OCI-LY7 (cell line): Measurements from ENCODE around the gene ULK4. TPM values are rescaled to one million over a fixed set of nuclear protein-coding genes. Genes with fewer than 3 reads are reported as not detected.
"Not testable (repeated sequence)": the region's sequence is repeated elsewhere in the genome, so short reads cannot be mapped to it uniquely, and the experiment has no call there.

ENCODE experiments used
- BruUV-seq: library from RNA; stranded (reverse); fragments of 400-500 nt; replicated peaks from 2 replicates; lab custom pipeline; 2021; lab: Mats Ljungman, UMichigan
- CTCF ChIA-PET: fragments of 300-600 bp; sonication (Branson Sonifier 250); formaldehyde crosslinking; loops from one replicate; lab custom pipeline; 2022; ENCODE audit warnings: antibody characterized with exemption; ENCODE audit not compliant: unreplicated experiment; lab: Charles Lee
- POLR2A ChIA-PET: fragments of 300-600 bp; sonication (Branson Sonifier 250); formaldehyde crosslinking; loops from one replicate; lab custom pipeline; 2022; ENCODE audit warnings: antibody characterized with exemption; lab: Charles Lee
- DNase-seq: peaks from one replicate; pipeline ENCODE4 v3.0.0-alpha.2; 2015; ENCODE audit warnings: low spot score
- H2AFZ ChIP-seq: fragments of 200-600 bp; sonication (generic), shearing (Covaris generic); 2 replicates; pipeline ENCODE4 v1.6.1; 2014; ENCODE audit warnings: mild to moderate bottlenecking, antibody characterized with exemption, low read length, moderate library complexity
- H3K27ac ChIP-seq: fragments of 200-600 bp; sonication (generic); 2 replicates; pipeline ENCODE4 v1.5.1; 2014; ENCODE audit warnings: mixed run types, low read depth, mild to moderate bottlenecking, moderate library complexity, low read length, inconsistent platforms; ENCODE audit not compliant: poor library complexity, severe bottlenecking
- H3K36me3 ChIP-seq: fragments of 200-600 bp; sonication (generic); 2 replicates; pipeline ENCODE4 v1.6.1; 2014; ENCODE audit warnings: mild to moderate bottlenecking, antibody characterized with exemption, low read length, moderate library complexity, mixed read lengths; ENCODE audit not compliant: insufficient read depth
- H3K4me1 ChIP-seq: fragments of 200-600 bp; sonication (generic); 2 replicates; pipeline ENCODE4 v1.5.1; 2014; ENCODE audit warnings: mild to moderate bottlenecking, low read length; ENCODE audit not compliant: insufficient read depth, poor library complexity, severe bottlenecking
- H3K4me2 ChIP-seq: fragments of 200-600 bp; sonication (generic); 2 replicates; pipeline ENCODE4 v1.6.1; 2014; ENCODE audit warnings: mild to moderate bottlenecking, low read length
- H3K4me3 ChIP-seq: fragments of 200-600 bp; sonication (generic); 2 replicates; pipeline ENCODE4 v1.5.1; 2014; ENCODE audit warnings: mild to moderate bottlenecking, low read depth, low read length; ENCODE audit not compliant: poor library complexity, severe bottlenecking
- H3K79me2 ChIP-seq: fragments of 200-600 bp; sonication (generic); 2 replicates; pipeline ENCODE4 v1.6.1; 2016; ENCODE audit warnings: low read depth, mild to moderate bottlenecking, low read length, moderate library complexity, mixed read lengths; ENCODE audit not compliant: insufficient read depth
- H3K9me2 ChIP-seq: fragments of 200-600 bp; sonication (generic); 2 replicates; pipeline ENCODE4 v1.6.1; 2016; ENCODE audit warnings: mild to moderate bottlenecking, low read length, mixed read lengths; ENCODE audit not compliant: insufficient read depth
- H3K9me3 ChIP-seq: fragments of 200-600 bp; sonication (generic); 2 replicates; pipeline ENCODE4 v1.6.1; 2014; ENCODE audit warnings: mild to moderate bottlenecking, mixed run types, low read length, mixed read lengths
- H4K20me1 ChIP-seq: fragments of 200-600 bp; sonication (generic); 2 replicates; pipeline ENCODE4 v1.6.1; 2014; ENCODE audit warnings: mild to moderate bottlenecking, antibody characterized with exemption, low read length, moderate library complexity, mixed read lengths; ENCODE audit not compliant: insufficient read depth
- EZH2phosphoT487 ChIP-seq: fragments of 200-600 bp; sonication (generic); IDR thresholded peaks from 2 replicates; pipeline ENCODE4 v1.6.1; 2018; ENCODE audit warnings: low read depth, borderline replicate concordance, mild to moderate bottlenecking, mixed run types, antibody characterized with exemption, low read length, moderate library complexity, mixed read lengths
- intact Hi-C: fragments of 100-400 bp; cut with micrococcal nuclease; formaldehyde crosslinking; loops from one replicate; pipeline ENCODE4 v1.10.0; 2022; ENCODE audit not compliant: unreplicated experiment
- total RNA-seq, 2 experiments: library from RNA; depleted of rRNA in 1 of 2; stranded (reverse); fragments of >200 nt in 1 of 2; shearing (Covaris generic) in 1 of 2; gene quantifications; 2 replicates each; pipeline ENCODE4 v1.2.3, GENCODE V29; 2014 to 2022
- TF ChIP-seq, protein P1 (sequence below): fragments of 200-600 bp; sonication (generic); conservative IDR thresholded peaks from 2 replicates; pipeline ENCODE4 v1.5.1; 2014; ENCODE audit warnings: mild to moderate bottlenecking, antibody characterized with exemption, low read length, moderate library complexity, mixed read lengths

ULK4 gene
- total RNA-seq, 2 experiments from 2014 or later, result 18.9 to 21.0 TPM

DNA sequence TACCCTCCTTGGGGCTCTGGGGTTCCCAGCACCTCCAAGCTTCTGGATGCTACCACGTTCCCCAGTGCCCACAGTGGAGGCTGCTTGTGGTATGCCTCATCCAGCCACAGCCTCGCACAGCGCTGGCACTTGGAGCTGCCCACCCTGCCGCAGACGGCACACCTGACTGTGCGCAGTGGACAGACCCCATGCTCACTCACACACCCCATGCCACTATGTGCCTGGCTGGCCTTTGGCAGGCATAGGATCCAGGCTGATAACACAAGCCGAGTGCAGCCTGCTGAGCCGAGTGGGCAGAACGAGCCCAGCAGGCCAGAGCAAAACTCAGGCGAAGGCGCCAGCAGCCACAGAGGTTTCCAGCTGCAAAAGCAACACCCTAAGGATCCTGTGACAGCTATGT lies 311.5 kb downstream of the ULK4 start:
- Histone ChIP-seq H3K4me3 (no peak overlapping the region), H3K9me3 (no peaks in the 10 kb centered on the region), H3K79me2 (no peaks in the 10 kb centered on the region), H3K4me2 (no peak overlapping the region), H3K4me1 (no peaks in the 10 kb centered on the region), H2AFZ (no peak overlapping the region), H3K27ac (no peak overlapping the region), H3K9me2 (no peaks in the 10 kb centered on the region), H3K36me3 (no peaks in the 10 kb centered on the region), H4K20me1 (no peaks in the 10 kb centered on the region)
- ChIA-PET CTCF (no interaction called here), POLR2A (interaction anchor here (0.6 kb wide), 1 partner anchor 127 kb away, joined by 3 read pairs; no protein-coding TSS in a partner anchor)
- BruUV-seq, result no TSS peak
- intact Hi-C loops, result no loop called here
- no peak for TF ChIP-seq EZH2phosphoT487
- TF ChIP-seq, protein P1, sequence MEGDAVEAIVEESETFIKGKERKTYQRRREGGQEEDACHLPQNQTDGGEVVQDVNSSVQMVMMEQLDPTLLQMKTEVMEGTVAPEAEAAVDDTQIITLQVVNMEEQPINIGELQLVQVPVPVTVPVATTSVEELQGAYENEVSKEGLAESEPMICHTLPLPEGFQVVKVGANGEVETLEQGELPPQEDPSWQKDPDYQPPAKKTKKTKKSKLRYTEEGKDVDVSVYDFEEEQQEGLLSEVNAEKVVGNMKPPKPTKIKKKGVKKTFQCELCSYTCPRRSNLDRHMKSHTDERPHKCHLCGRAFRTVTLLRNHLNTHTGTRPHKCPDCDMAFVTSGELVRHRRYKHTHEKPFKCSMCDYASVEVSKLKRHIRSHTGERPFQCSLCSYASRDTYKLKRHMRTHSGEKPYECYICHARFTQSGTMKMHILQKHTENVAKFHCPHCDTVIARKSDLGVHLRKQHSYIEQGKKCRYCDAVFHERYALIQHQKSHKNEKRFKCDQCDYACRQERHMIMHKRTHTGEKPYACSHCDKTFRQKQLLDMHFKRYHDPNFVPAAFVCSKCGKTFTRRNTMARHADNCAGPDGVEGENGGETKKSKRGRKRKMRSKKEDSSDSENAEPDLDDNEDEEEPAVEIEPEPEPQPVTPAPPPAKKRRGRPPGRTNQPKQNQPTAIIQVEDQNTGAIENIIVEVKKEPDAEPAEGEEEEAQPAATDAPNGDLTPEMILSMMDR, result no peak
- DNase-seq, result no peak

DNA sequence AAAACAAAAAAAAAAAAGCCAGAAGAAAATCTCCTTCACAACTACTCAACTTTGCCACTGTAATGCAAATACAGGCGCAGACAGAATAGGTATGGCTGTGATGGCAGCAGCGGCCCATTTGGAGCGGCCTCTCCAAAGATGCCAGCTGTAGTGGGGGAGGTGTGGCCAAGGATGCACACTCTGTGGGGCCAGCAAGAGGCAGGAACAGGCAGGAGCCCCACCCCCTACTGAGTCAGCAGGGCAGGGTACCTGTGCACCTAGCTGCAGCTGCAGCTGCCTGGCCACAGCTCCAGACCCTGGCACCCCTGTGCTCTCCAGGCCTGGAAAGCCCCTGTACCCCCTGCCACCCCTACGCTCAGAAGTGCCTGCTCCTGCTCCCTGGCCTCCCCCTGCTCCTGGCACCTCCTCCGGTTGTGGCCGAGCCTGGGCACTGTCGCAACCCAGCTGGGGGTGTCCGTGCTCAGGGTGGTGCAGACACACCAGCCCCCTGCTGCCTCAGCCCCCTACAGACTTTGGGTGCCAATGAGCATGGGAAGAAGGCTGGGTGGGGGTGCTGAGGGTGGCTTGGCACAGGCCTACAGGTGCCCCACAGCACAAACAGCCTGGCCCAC lies 312.7 kb downstream of the ULK4 start:
- ChIA-PET POLR2A (no interaction called here), CTCF (no interaction called here)
- Histone ChIP-seq H3K9me3 (no peaks in the 10 kb centered on the region), H4K20me1 (no peaks in the 10 kb centered on the region), H3K4me2 (no peak overlapping the region), H3K4me1 (no peaks in the 10 kb centered on the region), H3K9me2 (no peaks in the 10 kb centered on the region), H3K79me2 (no peaks in the 10 kb centered on the region), H3K36me3 (no peaks in the 10 kb centered on the region), H3K27ac (no peak overlapping the region), H2AFZ (no peak overlapping the region), H3K4me3 (no peak overlapping the region)
- intact Hi-C loops, result no loop called here
- no TSS peak for BruUV-seq
- TF ChIP-seq, protein P1, result no peak
- TF ChIP-seq EZH2phosphoT487, result no peak
- no peak for DNase-seq

DNA sequence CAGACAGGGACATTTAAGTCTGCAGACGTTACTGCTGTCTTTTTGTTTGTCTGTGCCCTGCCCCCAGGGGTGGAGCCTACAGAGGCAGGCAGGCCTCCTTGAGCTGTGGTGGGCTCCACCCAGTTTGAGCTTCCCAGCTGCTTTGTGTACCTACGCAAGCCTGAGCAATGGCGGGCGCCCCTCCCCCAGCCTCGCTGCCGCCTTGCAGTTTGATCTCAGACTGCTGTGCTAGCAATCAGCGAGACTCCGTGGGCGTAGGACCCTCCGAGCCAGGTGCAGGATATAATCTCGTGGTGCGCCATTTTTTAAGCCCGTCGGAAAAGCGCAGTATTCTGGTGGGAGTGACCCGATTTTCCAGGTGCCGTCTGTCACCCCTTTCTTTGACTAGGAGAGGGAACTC lies 314.2 kb downstream of the ULK4 start:
- H3K36me3 ChIP-seq, H3K9me2 ChIP-seq, DNase-seq, CTCF ChIA-PET, H3K4me2 ChIP-seq, H2AFZ ChIP-seq, H3K79me2 ChIP-seq, H4K20me1 ChIP-seq, BruUV-seq, intact Hi-C loops, H3K4me3 ChIP-seq, H3K9me3 ChIP-seq, H3K27ac ChIP-seq, H3K4me1 ChIP-seq, POLR2A ChIA-PET: not testable (repeated sequence)
